Sigmoid colon (tissue), 4 donors: ENCODE results near the gene PDRG1.

Experiments used
- POLR2A ChIP-seq, 2 donors: fragments of 450-650 bp; IDR thresholded peaks; one replicate each; pipeline ENCODE4 v1.6.1; 2016; ENCODE audit warnings: antibody characterized with exemption in 2 of 2, mild to moderate bottlenecking in 2 of 2, moderate library complexity in 2 of 2
- POLR2AphosphoS5 ChIP-seq, 4 donors: sonication (generic); formaldehyde crosslinking; IDR thresholded peaks; one replicate each; pipeline ENCODE4 v1.6.1; 2017; ENCODE audit warnings: antibody characterized with exemption in 4 of 4
- TF ChIP-seq, protein P1 (sequence below), 4 experiments: fragments of 450-650 bp in 3 of 4; fragments of 200-600 bp in 1 of 4; IDR thresholded peaks; one replicate each; pipeline ENCODE4 v1.5.1; 2016 to 2019; ENCODE audit warnings: antibody characterized with exemption in 4 of 4, mild to moderate bottlenecking in 3 of 4, moderate library complexity in 2 of 4

GRCh38 chr20:31915491-31916280 is 36.2 kb downstream of the PDRG1 start:
- TF ChIP-seq, protein P1, sequence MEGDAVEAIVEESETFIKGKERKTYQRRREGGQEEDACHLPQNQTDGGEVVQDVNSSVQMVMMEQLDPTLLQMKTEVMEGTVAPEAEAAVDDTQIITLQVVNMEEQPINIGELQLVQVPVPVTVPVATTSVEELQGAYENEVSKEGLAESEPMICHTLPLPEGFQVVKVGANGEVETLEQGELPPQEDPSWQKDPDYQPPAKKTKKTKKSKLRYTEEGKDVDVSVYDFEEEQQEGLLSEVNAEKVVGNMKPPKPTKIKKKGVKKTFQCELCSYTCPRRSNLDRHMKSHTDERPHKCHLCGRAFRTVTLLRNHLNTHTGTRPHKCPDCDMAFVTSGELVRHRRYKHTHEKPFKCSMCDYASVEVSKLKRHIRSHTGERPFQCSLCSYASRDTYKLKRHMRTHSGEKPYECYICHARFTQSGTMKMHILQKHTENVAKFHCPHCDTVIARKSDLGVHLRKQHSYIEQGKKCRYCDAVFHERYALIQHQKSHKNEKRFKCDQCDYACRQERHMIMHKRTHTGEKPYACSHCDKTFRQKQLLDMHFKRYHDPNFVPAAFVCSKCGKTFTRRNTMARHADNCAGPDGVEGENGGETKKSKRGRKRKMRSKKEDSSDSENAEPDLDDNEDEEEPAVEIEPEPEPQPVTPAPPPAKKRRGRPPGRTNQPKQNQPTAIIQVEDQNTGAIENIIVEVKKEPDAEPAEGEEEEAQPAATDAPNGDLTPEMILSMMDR (IDR thresholded peaks at IDR 0.05) = no peak
- TF ChIP-seq POLR2A (IDR thresholded peaks at IDR 0.05) (no peak), POLR2AphosphoS5 (IDR thresholded peaks at IDR 0.05) (no peak)
